ENCODE data around the gene CHP1.

CHP1 gene

DNA sequence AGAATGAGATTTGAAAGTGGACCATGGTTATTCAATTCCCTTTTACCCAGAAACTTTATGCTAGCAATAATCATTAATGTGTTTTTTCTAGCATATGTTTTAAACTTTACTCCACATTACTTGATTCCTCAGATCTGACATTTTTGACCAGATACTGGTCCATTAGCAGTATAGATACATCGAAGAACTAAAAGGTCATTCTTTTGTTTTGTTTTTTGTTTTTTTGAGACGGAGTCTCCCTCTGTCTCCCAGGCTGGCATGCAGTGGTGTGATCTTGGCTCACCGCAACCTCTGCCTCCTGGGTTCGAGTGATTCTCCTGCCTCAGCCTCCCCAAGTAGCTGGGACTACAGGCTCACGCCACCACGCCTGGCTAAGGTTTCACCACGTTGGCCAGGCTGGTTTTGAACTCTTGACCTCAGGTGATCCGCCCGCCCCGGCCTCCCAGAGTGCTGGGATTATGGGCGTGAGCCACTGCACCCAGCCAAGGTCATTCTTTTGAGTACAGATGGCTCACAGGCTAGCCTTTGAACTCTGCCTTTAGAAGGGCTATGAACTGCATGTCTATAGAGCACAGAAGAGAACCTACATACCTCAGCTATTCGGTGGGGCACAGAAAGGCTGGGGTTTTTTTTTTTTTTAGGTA lies 28.6 kb downstream of the CHP1 start:
- TF ChIP-seq POLR2AphosphoS5 (IDR thresholded peaks at IDR 0.05; ENCODE audit: low read depth, low read length) (no peak), TAF1 (IDR thresholded peaks at IDR 0.05; ENCODE audit: borderline replicate concordance, insufficient read depth, low read length) (no peak), FOXP2 (optimal IDR thresholded peaks at IDR 0.05; ENCODE audit: borderline replicate concordance, extremely low read depth, extremely low read length, insufficient read depth) (no peak)

DNA sequence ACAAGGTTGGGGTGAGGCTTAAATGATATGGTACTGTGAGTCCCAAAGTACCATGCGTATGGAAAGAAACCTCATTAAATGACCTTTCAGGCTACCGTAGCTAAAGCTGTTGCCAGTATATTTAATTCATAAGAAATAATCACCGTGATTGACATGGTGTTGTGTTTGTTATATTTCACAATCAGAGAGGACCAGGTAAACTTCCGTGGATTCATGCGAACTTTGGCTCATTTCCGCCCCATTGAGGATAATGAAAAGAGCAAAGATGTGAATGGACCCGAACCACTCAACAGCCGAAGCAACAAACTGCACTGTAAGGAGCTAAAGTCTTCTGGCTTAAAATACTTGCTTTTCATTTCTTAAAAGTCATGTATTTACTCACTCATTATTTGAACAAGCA lies 31.5 kb downstream of the CHP1 start:
- TF ChIP-seq POLR2AphosphoS5 (IDR thresholded peaks at IDR 0.05; ENCODE audit: low read depth, low read length) = no peak
- no peak for TF ChIP-seq SIN3A (IDR thresholded peaks at IDR 0.05; ENCODE audit: borderline replicate concordance, insufficient read depth, low read length)
- TF ChIP-seq TAF1 (IDR thresholded peaks at IDR 0.05; ENCODE audit: borderline replicate concordance, insufficient read depth, low read length) = no peak
- TF ChIP-seq, protein P1, sequence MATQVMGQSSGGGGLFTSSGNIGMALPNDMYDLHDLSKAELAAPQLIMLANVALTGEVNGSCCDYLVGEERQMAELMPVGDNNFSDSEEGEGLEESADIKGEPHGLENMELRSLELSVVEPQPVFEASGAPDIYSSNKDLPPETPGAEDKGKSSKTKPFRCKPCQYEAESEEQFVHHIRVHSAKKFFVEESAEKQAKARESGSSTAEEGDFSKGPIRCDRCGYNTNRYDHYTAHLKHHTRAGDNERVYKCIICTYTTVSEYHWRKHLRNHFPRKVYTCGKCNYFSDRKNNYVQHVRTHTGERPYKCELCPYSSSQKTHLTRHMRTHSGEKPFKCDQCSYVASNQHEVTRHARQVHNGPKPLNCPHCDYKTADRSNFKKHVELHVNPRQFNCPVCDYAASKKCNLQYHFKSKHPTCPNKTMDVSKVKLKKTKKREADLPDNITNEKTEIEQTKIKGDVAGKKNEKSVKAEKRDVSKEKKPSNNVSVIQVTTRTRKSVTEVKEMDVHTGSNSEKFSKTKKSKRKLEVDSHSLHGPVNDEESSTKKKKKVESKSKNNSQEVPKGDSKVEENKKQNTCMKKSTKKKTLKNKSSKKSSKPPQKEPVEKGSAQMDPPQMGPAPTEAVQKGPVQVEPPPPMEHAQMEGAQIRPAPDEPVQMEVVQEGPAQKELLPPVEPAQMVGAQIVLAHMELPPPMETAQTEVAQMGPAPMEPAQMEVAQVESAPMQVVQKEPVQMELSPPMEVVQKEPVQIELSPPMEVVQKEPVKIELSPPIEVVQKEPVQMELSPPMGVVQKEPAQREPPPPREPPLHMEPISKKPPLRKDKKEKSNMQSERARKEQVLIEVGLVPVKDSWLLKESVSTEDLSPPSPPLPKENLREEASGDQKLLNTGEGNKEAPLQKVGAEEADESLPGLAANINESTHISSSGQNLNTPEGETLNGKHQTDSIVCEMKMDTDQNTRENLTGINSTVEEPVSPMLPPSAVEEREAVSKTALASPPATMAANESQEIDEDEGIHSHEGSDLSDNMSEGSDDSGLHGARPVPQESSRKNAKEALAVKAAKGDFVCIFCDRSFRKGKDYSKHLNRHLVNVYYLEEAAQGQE (IDR thresholded peaks at IDR 0.05; ENCODE audit: insufficient read depth in 1 of 2, low read depth in 2 of 2, low read length in 2 of 2) = no peak
- no peak for TF ChIP-seq FOXP2 (optimal IDR thresholded peaks at IDR 0.05; ENCODE audit: borderline replicate concordance, extremely low read depth, extremely low read length, insufficient read depth)

DNA sequence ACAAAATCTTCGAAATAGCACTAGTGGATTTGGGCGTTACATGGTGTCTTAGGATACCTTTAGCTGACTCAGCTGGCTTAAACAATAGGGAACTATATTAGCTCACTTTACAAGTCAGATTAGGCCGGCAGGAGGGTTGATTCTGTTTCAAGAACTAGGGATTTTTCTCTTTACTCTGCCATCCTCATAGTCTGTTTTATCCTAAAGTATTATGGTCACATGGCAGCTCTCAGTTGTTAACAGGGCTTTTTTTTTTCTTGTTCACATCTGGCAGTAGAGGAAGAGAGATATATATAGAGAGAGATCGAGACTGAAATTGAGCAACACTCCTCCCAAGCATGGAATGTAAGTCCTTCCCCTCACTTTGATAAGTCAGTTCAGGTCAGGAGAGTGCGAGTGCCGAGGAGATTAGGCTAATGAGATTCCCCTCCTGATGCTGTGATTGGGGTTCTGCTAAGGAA lies 32.9 kb downstream of the CHP1 start:
- TF ChIP-seq SIN3A (IDR thresholded peaks at IDR 0.05; ENCODE audit: borderline replicate concordance, insufficient read depth, low read length) = no peak

DNA sequence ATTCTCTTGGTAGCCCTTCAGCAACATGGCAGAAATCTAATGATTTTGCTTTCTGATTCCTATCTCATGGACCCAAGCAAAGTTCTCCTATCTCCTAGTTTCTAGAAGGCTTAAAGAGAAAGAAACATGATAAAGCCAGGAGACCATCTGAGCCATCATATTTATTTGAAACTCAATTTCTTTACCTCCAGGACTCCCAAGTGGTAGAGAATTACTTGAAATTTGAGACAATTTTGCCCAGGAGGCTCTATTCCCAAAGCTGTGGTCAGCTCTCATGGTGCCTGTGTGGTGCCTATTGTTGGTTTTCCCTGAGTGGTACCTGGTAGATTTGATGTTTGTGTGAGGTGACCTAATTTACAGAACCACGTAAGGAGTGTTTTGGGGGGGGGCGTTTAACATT lies 38.8 kb downstream of the CHP1 start:
- TF ChIP-seq TAF1 (IDR thresholded peaks at IDR 0.05; ENCODE audit: borderline replicate concordance, insufficient read depth, low read length) (no peak), FOXP2 (optimal IDR thresholded peaks at IDR 0.05; ENCODE audit: borderline replicate concordance, extremely low read depth, extremely low read length, insufficient read depth) (no peak), SIN3A (IDR thresholded peaks at IDR 0.05; ENCODE audit: borderline replicate concordance, insufficient read depth, low read length) (no peak), POLR2AphosphoS5 (IDR thresholded peaks at IDR 0.05; ENCODE audit: low read depth, low read length) (no peak)
- TF ChIP-seq, protein P1 (IDR thresholded peaks at IDR 0.05; ENCODE audit: insufficient read depth in 1 of 2, low read depth in 2 of 2, low read length in 2 of 2) = no peak

GRCh38 chr15:41276831-41277230 lies 45.8 kb downstream of the CHP1 start:
- TF ChIP-seq SIN3A (IDR thresholded peaks at IDR 0.05; ENCODE audit: borderline replicate concordance, insufficient read depth, low read length) (no peak), FOXP2 (optimal IDR thresholded peaks at IDR 0.05; ENCODE audit: borderline replicate concordance, extremely low read depth, extremely low read length, insufficient read depth) (no peak), TAF1 (IDR thresholded peaks at IDR 0.05; ENCODE audit: borderline replicate concordance, insufficient read depth, low read length) (no peak), POLR2AphosphoS5 (IDR thresholded peaks at IDR 0.05; ENCODE audit: low read depth, low read length) (no peak)

GRCh38 chr15:41278319-41278718 lies 47.3 kb downstream of the CHP1 start:
- TF ChIP-seq TAF1 (IDR thresholded peaks at IDR 0.05; ENCODE audit: borderline replicate concordance, insufficient read depth, low read length) = no peak
- TF ChIP-seq POLR2AphosphoS5 (IDR thresholded peaks at IDR 0.05; ENCODE audit: low read depth, low read length) = no peak
- TF ChIP-seq, protein P1 (IDR thresholded peaks at IDR 0.05; ENCODE audit: insufficient read depth in 1 of 2, low read depth in 2 of 2, low read length in 2 of 2) = no peak
- TF ChIP-seq FOXP2 (optimal IDR thresholded peaks at IDR 0.05; ENCODE audit: borderline replicate concordance, extremely low read depth, extremely low read length, insufficient read depth) = no peak
- no peak for TF ChIP-seq SIN3A (IDR thresholded peaks at IDR 0.05; ENCODE audit: borderline replicate concordance, insufficient read depth, low read length)

Measured in PFSK-1 (cell line).